ENCODE measurements around the gene HTT.
A peak's percentile ranks its signal among the peaks of the same experiment; 100 is the strongest.

HTT gene

GRCh38 chr4:3183008-3183407, 108.5 kb downstream of the HTT start:
- ATAC-seq (no peak), DNase-seq (ENCODE audit: low spot score in 2 of 2) (no peak)
- Mint-ChIP-seq H3K36me3 (peaks cover 84% of the 10 kb centered on the region), H3K4me3 (no peak overlapping the region), H3K27ac (peak overlapping the region; percentile 43), H3K4me1 (peaks cover 30% of the 10 kb centered on the region), H3K9me3 (no peaks in the 10 kb centered on the region)

- no peak for DNase-seq (ENCODE audit: low spot score in 2 of 2)
- Mint-ChIP-seq H3K4me1 (peaks cover 29% of the 10 kb centered on the region), H3K36me3 (peaks cover 88% of the 10 kb centered on the region), H3K4me3 (no peak overlapping the region), H3K9me3 (no peaks in the 10 kb centered on the region), H3K27ac (peak overlapping the region; percentile 39)
- ATAC-seq: no peak
Observed at GRCh38 chr4:3184725-3185124, 110.2 kb downstream of the HTT start.

GRCh38 chr4:3186609-3187008, 112.1 kb downstream of the HTT start:
- peaks cover 37% of the 10 kb centered on the region for H3K4me1 Mint-ChIP-seq
- DNase-seq (ENCODE audit: low spot score in 2 of 2): no peak
- H3K9me3 Mint-ChIP-seq: no peaks in the 10 kb centered on the region
- no peak for ATAC-seq
- peaks cover 85% of the 10 kb centered on the region for H3K36me3 Mint-ChIP-seq
- H3K4me3 Mint-ChIP-seq: no peak overlapping the region
- no peak overlapping the region for H3K27ac Mint-ChIP-seq

GRCh38 chr4:3188118-3188517, 113.6 kb downstream of the HTT start:
- Mint-ChIP-seq H3K9me3 (no peaks in the 10 kb centered on the region), H3K27ac (no peak overlapping the region), H3K4me1 (peaks cover 52% of the 10 kb centered on the region), H3K4me3 (no peak overlapping the region), H3K36me3 (peaks cover 73% of the 10 kb centered on the region)
- ATAC-seq (no peak), DNase-seq (ENCODE audit: low spot score in 2 of 2) (no peak)

- Mint-ChIP-seq H3K4me1 (peaks cover 55% of the 10 kb centered on the region), H3K36me3 (peaks cover 63% of the 10 kb centered on the region), H3K9me3 (no peaks in the 10 kb centered on the region), H3K4me3 (no peak overlapping the region), H3K27ac (peak overlapping the region; percentile 51)
- ATAC-seq (peak; percentile 69), DNase-seq (ENCODE audit: low spot score in 2 of 2) (no peak)
Observed at GRCh38 chr4:3189459-3189858, 115.0 kb downstream of the HTT start.

- ATAC-seq: no peak
- no peaks in the 10 kb centered on the region for H3K9me3 Mint-ChIP-seq
Observed at GRCh38 chr4:3190549-3190948, 116.1 kb downstream of the HTT start.

GRCh38 chr4:3192188-3192587, 117.7 kb downstream of the HTT start:
- no peaks in the 10 kb centered on the region for H3K9me3 Mint-ChIP-seq
- peak overlapping the region; percentile 58 for H3K27ac Mint-ChIP-seq
- peaks cover 58% of the 10 kb centered on the region for H3K36me3 Mint-ChIP-seq
- DNase-seq (ENCODE audit: low spot score in 2 of 2) (no peak), ATAC-seq (peak; percentile 56)
- no peak overlapping the region for H3K4me3 Mint-ChIP-seq
- peaks cover 69% of the 10 kb centered on the region for H3K4me1 Mint-ChIP-seq

More at GRCh38 chr4:3190549-3190948, 116.1 kb downstream of the HTT start:
- Mint-ChIP-seq H3K4me3 (no peak overlapping the region), H3K4me1 (peaks cover 58% of the 10 kb centered on the region), H3K27ac (no peak overlapping the region), H3K36me3 (peaks cover 66% of the 10 kb centered on the region)
- DNase-seq (ENCODE audit: low spot score in 2 of 2): no peak

GRCh38 chr4:3192827-3193226, 118.3 kb downstream of the HTT start:
- peak; percentile 27 for ATAC-seq
- Mint-ChIP-seq H3K36me3 (peaks cover 55% of the 10 kb centered on the region), H3K27ac (no peak overlapping the region), H3K4me1 (peaks cover 75% of the 10 kb centered on the region), H3K4me3 (no peak overlapping the region), H3K9me3 (no peaks in the 10 kb centered on the region)
- no peak for DNase-seq (ENCODE audit: low spot score in 2 of 2)

GRCh38 chr4:3193531-3194203, 119.2 kb downstream of the HTT start:
- Mint-ChIP-seq H3K27ac (no peak overlapping the region), H3K36me3 (peaks cover 55% of the 10 kb centered on the region), H3K4me3 (no peak overlapping the region), H3K9me3 (no peaks in the 10 kb centered on the region), H3K4me1 (peaks cover 76% of the 10 kb centered on the region)
- DNase-seq (ENCODE audit: low spot score in 2 of 2): no peak
- ATAC-seq: no peak

- H3K27ac Mint-ChIP-seq: peak overlapping the region; percentile 64
- peaks cover 68% of the 10 kb centered on the region for H3K4me1 Mint-ChIP-seq
- H3K9me3 Mint-ChIP-seq: no peaks in the 10 kb centered on the region
- no peak overlapping the region for H3K4me3 Mint-ChIP-seq
- peaks cover 46% of the 10 kb centered on the region for H3K36me3 Mint-ChIP-seq
- DNase-seq (ENCODE audit: low spot score in 2 of 2) (no peak), ATAC-seq (no peak)
Observed at GRCh38 chr4:3196670-3197359, 122.3 kb downstream of the HTT start.

GRCh38 chr4:3197366-3198105, 123.1 kb downstream of the HTT start:
- no peak for ATAC-seq
- Mint-ChIP-seq H3K4me1 (peaks cover 68% of the 10 kb centered on the region), H3K4me3 (no peak overlapping the region), H3K27ac (peak overlapping the region; percentile 64), H3K36me3 (peaks cover 51% of the 10 kb centered on the region), H3K9me3 (no peaks in the 10 kb centered on the region)
- DNase-seq (ENCODE audit: low spot score in 2 of 2): no peak

- ATAC-seq (no peak), DNase-seq (ENCODE audit: low spot score in 2 of 2) (no peak)
- peaks cover 65% of the 10 kb centered on the region for H3K4me1 Mint-ChIP-seq
- no peak overlapping the region for H3K4me3 Mint-ChIP-seq
- no peaks in the 10 kb centered on the region for H3K9me3 Mint-ChIP-seq
- H3K36me3 Mint-ChIP-seq: peaks cover 52% of the 10 kb centered on the region
- no peak overlapping the region for H3K27ac Mint-ChIP-seq
Observed at GRCh38 chr4:3198906-3199305, 124.4 kb downstream of the HTT start.

- H3K9me3 Mint-ChIP-seq: no peaks in the 10 kb centered on the region
- no peak overlapping the region for H3K27ac Mint-ChIP-seq
- peaks cover 61% of the 10 kb centered on the region for H3K36me3 Mint-ChIP-seq
- DNase-seq (ENCODE audit: low spot score in 2 of 2) (no peak), ATAC-seq (no peak)
- H3K4me1 Mint-ChIP-seq: peaks cover 58% of the 10 kb centered on the region
- no peak overlapping the region for H3K4me3 Mint-ChIP-seq
Observed at GRCh38 chr4:3199653-3200422, 125.4 kb downstream of the HTT start.

- Mint-ChIP-seq H3K36me3 (peaks cover 57% of the 10 kb centered on the region), H3K4me3 (no peak overlapping the region), H3K27ac (no peak overlapping the region), H3K9me3 (no peaks in the 10 kb centered on the region), H3K4me1 (peaks cover 50% of the 10 kb centered on the region)
- DNase-seq (ENCODE audit: low spot score in 2 of 2) (no peak), ATAC-seq (no peak)
Observed at GRCh38 chr4:3200423-3201090, 126.1 kb downstream of the HTT start.
